LNCaP clone FGC (cell line): ENCODE results near the gene NUP37.

Experiments
- DNase-seq: peaks from one replicate; pipeline ENCODE4 v3.0.0-alpha.2; 2011; ENCODE audit warnings: low read depth
- H3K4me3 ChIP-seq: 2 replicates; pipeline ENCODE4 v1.5.1; 2011; ENCODE audit warnings: mild to moderate bottlenecking, low read depth, low read length, control low read depth
- CTCF ChIP-seq: IDR thresholded peaks from 2 replicates; pipeline ENCODE4 v1.5.1; 2012; ENCODE audit warnings: mild to moderate bottlenecking; ENCODE audit not compliant: control insufficient read depth, insufficient read depth; ENCODE audit errors: extremely low read depth

The NUP37 gene

GRCh38 chr12:102059343-102059742 lies 60.6 kb downstream of the NUP37 start:
- TF ChIP-seq CTCF = no peak
- no peak for DNase-seq
- no peak overlapping the region for H3K4me3 ChIP-seq

- no peak for TF ChIP-seq CTCF
- DNase-seq = no peak
- no peak overlapping the region for H3K4me3 ChIP-seq
Observed at GRCh38 chr12:102054345-102054744, 65.6 kb downstream of the NUP37 start.

- no peak for DNase-seq
- no peak for TF ChIP-seq CTCF
- no peak overlapping the region for H3K4me3 ChIP-seq
Observed at GRCh38 chr12:102053062-102053349, 66.9 kb downstream of the NUP37 start.

GRCh38 chr12:102052192-102053061 lies 67.5 kb downstream of the NUP37 start:
- no peak for TF ChIP-seq CTCF
- DNase-seq = no peak
- H3K4me3 ChIP-seq = no peak overlapping the region

GRCh38 chr12:102051431-102051965 lies 68.4 kb downstream of the NUP37 start:
- H3K4me3 ChIP-seq = no peak overlapping the region
- peak; percentile 75 for DNase-seq
- TF ChIP-seq CTCF = no peak

- no peak for DNase-seq
- no peak for TF ChIP-seq CTCF
- no peak overlapping the region for H3K4me3 ChIP-seq
Observed at GRCh38 chr12:102050660-102051430, 69.1 kb downstream of the NUP37 start.
